Measurements from ENCODE around the gene UMPS. TPM values are rescaled to one million over a fixed set of nuclear protein-coding genes. Genes with fewer than 3 reads are reported as not detected.

UMPS gene
- total and polyA plus RNA-seq, 2 experiments from 2014 or later: 44.1 to 48.8 TPM

DNA sequence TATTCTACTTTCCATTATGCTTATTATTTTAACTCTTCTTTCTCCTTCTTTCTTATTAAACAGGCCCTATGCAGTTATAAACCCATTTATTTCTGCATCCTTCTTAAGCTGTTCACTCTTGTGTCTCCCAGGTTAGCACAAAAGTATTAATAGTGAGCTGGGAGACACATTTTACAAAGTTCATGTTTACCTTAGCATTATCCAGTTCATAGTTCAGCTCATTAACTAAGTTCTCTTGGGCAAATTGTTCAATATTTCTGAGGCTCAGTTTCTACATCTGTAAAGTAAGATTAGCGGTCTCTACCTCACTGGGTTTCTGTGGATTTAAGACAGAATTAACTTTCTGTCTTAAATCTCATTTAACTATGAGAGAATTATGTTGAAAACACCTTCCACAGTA is 31.2 kb upstream of the UMPS start:
- H3K27ac Mint-ChIP-seq: no peak overlapping the region
- peaks cover 4% of the 10 kb centered on the region for H3K27me3 Mint-ChIP-seq (ENCODE audit: insufficient read depth, low read depth, poor library complexity)
- H3K9me3 Mint-ChIP-seq: no peaks in the 10 kb centered on the region

GRCh38 chr3:124699686-124700396 is 30.4 kb upstream of the UMPS start:
- Mint-ChIP-seq H3K27ac (no peak overlapping the region), H3K4me3 (no peak overlapping the region), H3K4me1 (peaks cover 13% of the 10 kb centered on the region), H3K27me3 (ENCODE audit: insufficient read depth, low read depth, poor library complexity) (peaks cover 2% of the 10 kb centered on the region), H3K9me3 (no peaks in the 10 kb centered on the region), H3K36me3 (ENCODE audit: low read depth) (no peaks in the 10 kb centered on the region)
- no peak for DNase-seq (ENCODE audit: low spot score)
- Histone ChIP-seq H3K4me1 (ENCODE audit: insufficient read depth) (peaks cover 9% of the 10 kb centered on the region; the same call in 1 of the 2 replicates), H3K79me2 (replicated peaks; ENCODE audit: insufficient read depth) (no peaks in the 10 kb centered on the region), H3F3A (replicated peaks; ENCODE audit: low read depth) (no peaks in the 10 kb centered on the region), H2AFZ (no peak overlapping the region), H3K36me3 (ENCODE audit: insufficient read depth) (no peaks in the 10 kb centered on the region), H3K4me3 (no peak overlapping the region), H3K27ac (ENCODE audit: low read depth) (no peak overlapping the region), H3K27me3 (ENCODE audit: insufficient read depth) (no peaks in the 10 kb centered on the region), H3K4me2 (no peak overlapping the region), H4K20me1 (replicated peaks; ENCODE audit: insufficient read depth) (no peaks in the 10 kb centered on the region), H3K9me2 (ENCODE audit: insufficient read depth) (no peaks in the 10 kb centered on the region)
- no peak for ATAC-seq
- TF ChIP-seq, protein P1, sequence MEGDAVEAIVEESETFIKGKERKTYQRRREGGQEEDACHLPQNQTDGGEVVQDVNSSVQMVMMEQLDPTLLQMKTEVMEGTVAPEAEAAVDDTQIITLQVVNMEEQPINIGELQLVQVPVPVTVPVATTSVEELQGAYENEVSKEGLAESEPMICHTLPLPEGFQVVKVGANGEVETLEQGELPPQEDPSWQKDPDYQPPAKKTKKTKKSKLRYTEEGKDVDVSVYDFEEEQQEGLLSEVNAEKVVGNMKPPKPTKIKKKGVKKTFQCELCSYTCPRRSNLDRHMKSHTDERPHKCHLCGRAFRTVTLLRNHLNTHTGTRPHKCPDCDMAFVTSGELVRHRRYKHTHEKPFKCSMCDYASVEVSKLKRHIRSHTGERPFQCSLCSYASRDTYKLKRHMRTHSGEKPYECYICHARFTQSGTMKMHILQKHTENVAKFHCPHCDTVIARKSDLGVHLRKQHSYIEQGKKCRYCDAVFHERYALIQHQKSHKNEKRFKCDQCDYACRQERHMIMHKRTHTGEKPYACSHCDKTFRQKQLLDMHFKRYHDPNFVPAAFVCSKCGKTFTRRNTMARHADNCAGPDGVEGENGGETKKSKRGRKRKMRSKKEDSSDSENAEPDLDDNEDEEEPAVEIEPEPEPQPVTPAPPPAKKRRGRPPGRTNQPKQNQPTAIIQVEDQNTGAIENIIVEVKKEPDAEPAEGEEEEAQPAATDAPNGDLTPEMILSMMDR (conservative IDR thresholded peaks at IDR 0.05; ENCODE audit: low read depth in 2 of 2): no peak
- TF ChIP-seq, protein P2, sequence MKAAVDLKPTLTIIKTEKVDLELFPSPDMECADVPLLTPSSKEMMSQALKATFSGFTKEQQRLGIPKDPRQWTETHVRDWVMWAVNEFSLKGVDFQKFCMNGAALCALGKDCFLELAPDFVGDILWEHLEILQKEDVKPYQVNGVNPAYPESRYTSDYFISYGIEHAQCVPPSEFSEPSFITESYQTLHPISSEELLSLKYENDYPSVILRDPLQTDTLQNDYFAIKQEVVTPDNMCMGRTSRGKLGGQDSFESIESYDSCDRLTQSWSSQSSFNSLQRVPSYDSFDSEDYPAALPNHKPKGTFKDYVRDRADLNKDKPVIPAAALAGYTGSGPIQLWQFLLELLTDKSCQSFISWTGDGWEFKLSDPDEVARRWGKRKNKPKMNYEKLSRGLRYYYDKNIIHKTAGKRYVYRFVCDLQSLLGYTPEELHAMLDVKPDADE (IDR thresholded peaks at IDR 0.05): no peak
- TF ChIP-seq EZH2 (IDR thresholded peaks at IDR 0.05; ENCODE audit: low read depth, unreplicated experiment): no peak
- no peak for TF ChIP-seq ZNF114 (CRISPR knock-in tag; IDR thresholded peaks at IDR 0.05)
- TF ChIP-seq STAT1 (IDR thresholded peaks at IDR 0.05; ENCODE audit: unreplicated experiment): no peak
- TF ChIP-seq EZH2phosphoT487 (IDR thresholded peaks at IDR 0.05; ENCODE audit: unreplicated experiment): no peak
- TF ChIP-seq CREB1 (CRISPR knock-in tag; IDR thresholded peaks at IDR 0.05; ENCODE audit: low read depth): no peak
- TF ChIP-seq NANOG (IDR thresholded peaks at IDR 0.05; ENCODE audit: borderline replicate concordance): no peak
- TF ChIP-seq REST (IDR thresholded peaks at IDR 0.05; ENCODE audit: unreplicated experiment): no peak

More for the DNA sequence above, 31.2 kb upstream of the UMPS start:
- Histone ChIP-seq H3K4me1 (ENCODE audit: insufficient read depth) (peaks cover 9% of the 10 kb centered on the region; the same call in 1 of the 2 replicates), H3F3A (replicated peaks; ENCODE audit: low read depth) (no peaks in the 10 kb centered on the region), H3K9me2 (ENCODE audit: insufficient read depth) (no peaks in the 10 kb centered on the region), H3K27me3 (ENCODE audit: insufficient read depth) (no peaks in the 10 kb centered on the region), H3K4me3 (no peak overlapping the region), H4K20me1 (replicated peaks; ENCODE audit: insufficient read depth) (no peaks in the 10 kb centered on the region), H3K4me2 (no peak overlapping the region), H3K79me2 (replicated peaks; ENCODE audit: insufficient read depth) (no peaks in the 10 kb centered on the region), H2AFZ (no peak overlapping the region), H3K36me3 (ENCODE audit: insufficient read depth) (no peaks in the 10 kb centered on the region), H3K27ac (ENCODE audit: low read depth) (no peak overlapping the region)
- TF ChIP-seq EZH2phosphoT487 (IDR thresholded peaks at IDR 0.05; ENCODE audit: unreplicated experiment): no peak
- TF ChIP-seq, protein P2 (IDR thresholded peaks at IDR 0.05): no peak
- TF ChIP-seq CREB1 (CRISPR knock-in tag; IDR thresholded peaks at IDR 0.05; ENCODE audit: low read depth): no peak
- TF ChIP-seq JUNB (IDR thresholded peaks at IDR 0.05; ENCODE audit: unreplicated experiment): no peak
- no peak for TF ChIP-seq NANOG (IDR thresholded peaks at IDR 0.05; ENCODE audit: borderline replicate concordance)
- no peak for TF ChIP-seq ZNF114 (CRISPR knock-in tag; IDR thresholded peaks at IDR 0.05)
- TF ChIP-seq EZH2 (IDR thresholded peaks at IDR 0.05; ENCODE audit: low read depth, unreplicated experiment): no peak
- TF ChIP-seq, protein P1 (conservative IDR thresholded peaks at IDR 0.05; ENCODE audit: low read depth in 2 of 2): no peak
- no peak for TF ChIP-seq ZNF331 (CRISPR knock-in tag; IDR thresholded peaks at IDR 0.05; ENCODE audit: low read depth)
- Mint-ChIP-seq H3K36me3 (ENCODE audit: low read depth) (no peaks in the 10 kb centered on the region), H3K4me1 (peaks cover 13% of the 10 kb centered on the region), H3K4me3 (no peak overlapping the region)
- no peak for ATAC-seq
- no peak for DNase-seq (ENCODE audit: low spot score)

Measured in GM23338 (cell line).